ENCODE results near the gene WNK1.

GRCh38 chr12:810671-811415 lies 58.5 kb downstream of the WNK1 start:
- no peak for TF ChIP-seq CTCF (IDR thresholded peaks at IDR 0.05)
- no peak for TF ChIP-seq POLR2AphosphoS5 (IDR thresholded peaks at IDR 0.05)
